C4-2B (cell line): Measurements from ENCODE around the gene MAPKAPK2.

Experiments used
- CTCF ChIP-seq: fragments of 450-650 bp; conservative IDR thresholded peaks from 2 replicates; pipeline ENCODE4 v1.5.1; 2017; ENCODE audit warnings: mild to moderate bottlenecking
- ZFX ChIP-seq: fragments of 450-650 bp; IDR thresholded peaks from 2 replicates; pipeline ENCODE4 v1.6.1; 2017

- TF ChIP-seq CTCF (no peak), ZFX (no peak)
These were observed 73.0 kb downstream of the MAPKAPK2 start for GRCh38 chr1:206757524-206758266.
